ENCODE data around the gene VMP1. TPM values are rescaled to one million over a fixed set of nuclear protein-coding genes. Genes with fewer than 3 reads are reported as not detected.
"Not testable (repeated sequence)": the region's sequence is repeated elsewhere in the genome, so short reads cannot be mapped to it uniquely, and the experiment has no call there.

The VMP1 gene
- total RNA-seq, 1 experiment from 2014 or later, result 46.5 TPM

- Histone ChIP-seq H3K27me3 (no peaks in the 10 kb centered on the region), H3K36me3 (peaks cover 18% of the 10 kb centered on the region), H3K4me3 (no peak overlapping the region), H3K9me3 (replicated peaks) (no peaks in the 10 kb centered on the region), H3K4me1 (no peaks in the 10 kb centered on the region), H3K27ac (no peak overlapping the region; the same call in 1 of the 2 replicates)
- no peak for DNase-seq
Observed at GRCh38 chr17:59812139-59812538, 104.7 kb downstream of the VMP1 start.

- Histone ChIP-seq H3K9me3 (replicated peaks) (no peaks in the 10 kb centered on the region), H3K4me3 (no peak overlapping the region), H3K27ac (no peak overlapping the region), H3K27me3 (no peaks in the 10 kb centered on the region), H3K36me3 (peaks cover 18% of the 10 kb centered on the region), H3K4me1 (no peaks in the 10 kb centered on the region)
- DNase-seq, result no peak
Observed at GRCh38 chr17:59814276-59814675, 106.8 kb downstream of the VMP1 start.

DNA sequence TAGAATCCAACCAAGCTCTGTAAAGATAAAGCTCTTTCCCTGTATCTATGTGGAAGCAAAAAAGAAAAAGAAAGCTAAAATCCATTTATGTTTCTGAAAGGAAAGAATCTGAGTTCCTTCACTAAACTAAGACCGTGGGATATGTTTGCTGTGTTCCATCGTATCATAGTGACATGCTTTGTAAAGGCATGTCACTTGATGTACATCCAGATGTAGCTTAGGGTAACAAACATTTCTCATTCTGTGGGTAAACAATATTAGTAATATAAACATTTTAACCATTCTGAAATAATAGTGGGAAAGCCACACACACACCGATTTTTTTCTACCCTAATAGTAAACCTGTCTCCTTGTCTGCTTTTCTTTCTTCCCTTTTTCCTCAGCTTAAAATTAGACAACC lies 107.2 kb downstream of the VMP1 start:
- Histone ChIP-seq H3K4me1 (no peaks in the 10 kb centered on the region), H3K36me3 (peaks cover 18% of the 10 kb centered on the region), H3K27me3 (no peaks in the 10 kb centered on the region), H3K9me3 (replicated peaks) (no peaks in the 10 kb centered on the region), H3K4me3 (no peak overlapping the region), H3K27ac (no peak overlapping the region)
- no peak for DNase-seq

- DNase-seq, result no peak
- H3K27me3 ChIP-seq, result no peaks in the 10 kb centered on the region
- H3K36me3 ChIP-seq, result peaks cover 11% of the 10 kb centered on the region
- H3K27ac ChIP-seq, result no peak overlapping the region
- H3K4me1 ChIP-seq, result no peaks in the 10 kb centered on the region
- H3K4me3 ChIP-seq, result no peak overlapping the region
- H3K9me3 ChIP-seq (replicated peaks), result no peaks in the 10 kb centered on the region
Observed at GRCh38 chr17:59815965-59816364, 108.5 kb downstream of the VMP1 start.

DNA sequence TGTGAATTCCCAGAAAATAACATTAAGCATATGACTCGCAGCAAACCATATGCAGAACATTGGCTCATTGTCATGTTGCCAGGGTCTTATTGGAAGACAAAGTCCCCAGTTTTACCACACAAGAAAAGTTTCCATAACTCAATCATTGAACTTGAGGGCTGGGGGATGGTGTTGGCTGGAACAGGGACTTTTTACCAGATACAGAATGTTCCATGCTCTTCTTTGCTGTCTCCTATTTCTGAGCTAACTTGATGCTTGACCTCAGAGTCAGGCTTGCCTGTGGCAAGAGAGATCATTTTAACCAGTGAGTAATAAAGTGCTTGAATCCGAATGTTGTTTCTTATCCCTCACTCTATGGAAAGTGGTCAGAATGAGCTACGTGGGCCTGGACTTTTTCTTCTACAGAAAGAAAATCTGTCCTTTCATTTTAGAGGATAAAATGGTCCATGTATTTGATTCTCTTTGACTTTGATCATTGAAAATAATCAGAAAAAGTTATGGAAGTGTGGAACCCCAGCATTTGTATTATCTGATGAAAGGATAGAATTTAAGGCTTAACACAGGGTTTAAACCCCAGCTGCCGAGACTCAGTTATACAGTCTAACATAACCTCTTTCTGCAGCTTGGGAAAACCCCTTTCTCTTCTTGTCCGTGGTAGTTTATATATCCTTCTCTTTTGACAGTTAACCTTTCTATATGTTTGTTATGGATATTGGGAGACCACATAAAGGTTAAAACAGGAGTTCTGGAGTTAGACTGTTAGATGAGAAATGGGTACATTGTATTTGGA lies 118.3 kb downstream of the VMP1 start:
- DNase-seq, result no peak
- no peak overlapping the region for H3K4me3 ChIP-seq
- no peaks in the 10 kb centered on the region for H3K27me3 ChIP-seq
- no peak overlapping the region for H3K27ac ChIP-seq
- no peaks in the 10 kb centered on the region for H3K36me3 ChIP-seq
- H3K4me1 ChIP-seq, result peaks cover 13% of the 10 kb centered on the region
- no peaks in the 10 kb centered on the region for H3K9me3 ChIP-seq (replicated peaks)

GRCh38 chr17:59826706-59827453 lies 119.4 kb downstream of the VMP1 start:
- H3K4me1 ChIP-seq, result peaks cover 13% of the 10 kb centered on the region
- H3K27me3 ChIP-seq, result no peaks in the 10 kb centered on the region
- H3K4me3 ChIP-seq, result no peak overlapping the region
- H3K27ac ChIP-seq, result no peak overlapping the region
- no peak for DNase-seq
- no peaks in the 10 kb centered on the region for H3K9me3 ChIP-seq (replicated peaks)
- H3K36me3 ChIP-seq, result no peaks in the 10 kb centered on the region

DNA sequence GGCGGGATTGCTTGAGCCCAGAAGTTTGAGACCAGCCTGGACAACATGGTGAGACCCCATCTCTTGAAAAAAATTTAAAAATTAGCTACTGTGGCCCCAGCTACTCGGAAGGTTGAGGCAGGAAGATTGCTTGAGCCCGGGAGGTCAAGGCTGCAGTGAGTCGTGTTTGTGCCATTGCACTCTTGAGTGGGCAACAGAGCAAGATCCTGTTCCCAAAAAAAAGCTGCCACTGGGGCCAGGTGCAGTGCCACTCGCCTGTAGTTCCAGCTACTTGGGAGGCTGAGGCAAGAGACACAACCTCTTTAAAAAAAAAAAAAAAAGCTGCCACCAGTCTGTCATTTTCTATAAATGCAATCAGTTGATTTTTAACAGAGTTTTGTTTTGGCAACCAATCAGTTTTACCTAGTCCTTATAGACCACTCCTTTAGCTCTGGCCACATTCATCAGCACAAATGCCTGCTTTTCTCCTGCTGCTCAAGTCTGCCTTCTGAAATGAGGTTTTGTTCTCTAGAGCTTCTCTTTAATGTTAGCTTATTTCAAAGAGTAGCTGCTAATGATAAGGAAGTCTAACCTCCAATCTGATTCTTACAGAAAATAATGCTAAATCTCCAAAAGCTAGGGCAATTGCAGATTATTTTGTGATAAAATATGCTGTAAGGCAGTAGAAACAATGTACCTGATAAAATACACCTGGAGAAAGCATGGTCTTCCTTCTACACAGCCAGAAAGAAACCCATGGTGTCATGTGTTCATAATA lies 120.4 kb downstream of the VMP1 start:
- DNase-seq, result no peak
- Histone ChIP-seq H3K27me3 (no peaks in the 10 kb centered on the region), H3K9me3 (replicated peaks) (no peaks in the 10 kb centered on the region), H3K4me1 (peaks cover 13% of the 10 kb centered on the region), H3K36me3 (no peaks in the 10 kb centered on the region), H3K4me3 (no peak overlapping the region), H3K27ac (no peak overlapping the region)

DNA sequence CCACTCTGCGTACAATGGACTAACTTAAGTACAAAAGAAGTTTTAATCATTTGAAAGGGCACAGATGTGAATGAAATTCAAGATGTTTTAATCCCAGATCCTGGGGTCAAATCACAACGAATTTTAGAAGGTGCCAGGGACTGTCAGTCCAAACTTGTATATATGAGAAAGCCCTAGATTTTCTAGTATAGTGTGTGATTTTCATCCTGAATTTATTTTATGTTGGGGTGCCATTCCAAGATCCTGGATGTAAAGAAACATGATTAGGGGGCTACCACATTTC lies 121.0 kb downstream of the VMP1 start:
- Histone ChIP-seq H3K27ac (no peak overlapping the region), H3K36me3 (no peaks in the 10 kb centered on the region), H3K27me3 (no peaks in the 10 kb centered on the region), H3K4me1 (peaks cover 13% of the 10 kb centered on the region), H3K9me3 (replicated peaks) (no peaks in the 10 kb centered on the region), H3K4me3 (no peak overlapping the region)
- no peak for DNase-seq

DNA sequence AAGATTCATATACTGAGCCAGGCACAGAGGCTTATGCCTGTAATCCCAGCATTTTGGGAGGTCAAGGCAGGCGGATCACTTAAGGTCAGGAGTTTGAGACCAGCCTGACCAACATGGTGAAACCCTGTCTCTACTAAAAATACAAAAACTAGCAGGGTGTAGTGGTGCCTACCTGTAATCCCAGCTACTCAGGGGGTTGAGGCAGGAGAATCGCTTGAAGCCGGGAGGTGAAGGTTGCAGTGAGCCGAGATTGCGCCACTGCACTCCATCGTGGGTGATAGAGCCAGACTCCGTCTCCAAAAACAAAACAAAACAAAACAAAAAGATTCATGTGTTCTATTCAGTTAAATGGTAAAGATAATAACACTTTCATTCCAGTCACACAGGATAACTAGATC lies 121.4 kb downstream of the VMP1 start:
- not testable (repeated sequence) for H3K9me3 ChIP-seq (replicated peaks); DNase-seq; H3K36me3 ChIP-seq; H3K27me3 ChIP-seq; H3K4me3 ChIP-seq
- peaks cover 13% of the 10 kb centered on the region for H3K4me1 ChIP-seq
- 0 out of 2 replicates have a peak overlapping the region, but pooled peaks have one; percentile 1 for H3K27ac ChIP-seq

DNA sequence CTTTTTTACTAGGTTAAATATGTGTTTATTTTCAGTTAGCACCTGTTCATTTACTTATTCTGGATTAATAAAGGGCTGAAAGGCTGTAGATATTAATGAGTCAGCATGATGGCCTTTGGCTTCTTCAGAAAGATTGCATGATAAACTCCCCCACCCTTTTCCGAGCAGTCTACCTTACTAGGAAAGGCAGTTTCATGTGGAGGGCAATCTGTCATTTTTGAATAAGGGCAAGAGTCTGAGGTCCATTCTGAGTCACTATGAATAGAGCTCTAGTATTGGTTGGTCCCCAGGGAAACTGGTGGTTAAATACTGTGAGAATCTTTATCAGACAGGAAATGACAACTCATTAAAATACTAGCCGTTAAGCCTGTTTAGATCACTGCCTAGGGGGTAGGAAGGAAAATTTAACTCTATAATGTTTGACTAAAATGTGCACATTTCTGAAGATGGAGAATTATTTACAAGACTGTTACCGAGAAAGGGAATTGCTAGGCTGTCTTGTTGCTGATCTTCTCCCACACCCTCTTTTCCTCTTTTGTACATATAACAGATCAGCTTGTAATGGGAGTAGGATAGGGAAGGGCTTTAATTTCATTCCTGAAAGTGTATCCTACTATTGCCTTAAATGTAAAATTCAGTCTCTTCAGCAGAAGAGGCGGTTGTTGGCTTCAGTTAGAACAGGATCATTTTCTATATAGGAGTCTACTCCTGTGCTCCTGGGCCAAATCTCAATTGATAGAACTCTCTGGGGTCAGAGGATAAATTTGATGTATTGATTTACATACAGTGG lies 122.0 kb downstream of the VMP1 start:
- H3K27ac ChIP-seq, result peak overlapping the region; percentile 34
- H3K4me3 ChIP-seq, result no peak overlapping the region
- H3K9me3 ChIP-seq (replicated peaks), result no peaks in the 10 kb centered on the region
- no peaks in the 10 kb centered on the region for H3K36me3 ChIP-seq
- peaks cover 13% of the 10 kb centered on the region for H3K4me1 ChIP-seq
- peak; percentile 64 to 87 for DNase-seq
- no peaks in the 10 kb centered on the region for H3K27me3 ChIP-seq

GRCh38 chr17:59830007-59830630 lies 122.7 kb downstream of the VMP1 start:
- H3K27ac ChIP-seq, result peak overlapping the region; percentile 34
- no peak for DNase-seq
- no peaks in the 10 kb centered on the region for H3K36me3 ChIP-seq
- H3K4me3 ChIP-seq, result no peak overlapping the region
- peaks cover 13% of the 10 kb centered on the region for H3K4me1 ChIP-seq
- H3K9me3 ChIP-seq (replicated peaks), result no peaks in the 10 kb centered on the region
- H3K27me3 ChIP-seq, result no peaks in the 10 kb centered on the region

- Histone ChIP-seq H3K36me3 (no peaks in the 10 kb centered on the region), H3K27ac (no peak overlapping the region), H3K4me1 (peaks cover 13% of the 10 kb centered on the region), H3K4me3 (no peak overlapping the region), H3K27me3 (no peaks in the 10 kb centered on the region), H3K9me3 (replicated peaks) (no peaks in the 10 kb centered on the region)
- no peak for DNase-seq
Observed at GRCh38 chr17:59830846-59831486, 123.5 kb downstream of the VMP1 start.

- H3K4me1 ChIP-seq, result peaks cover 13% of the 10 kb centered on the region
Observed at GRCh38 chr17:59832883-59833379, 125.5 kb downstream of the VMP1 start.

More at GRCh38 chr17:59832883-59833379, 125.5 kb downstream of the VMP1 start:
- no peak for DNase-seq
- no peaks in the 10 kb centered on the region for H3K9me3 ChIP-seq (replicated peaks)
- H3K36me3 ChIP-seq, result no peaks in the 10 kb centered on the region
- no peak overlapping the region for H3K27ac ChIP-seq
- no peaks in the 10 kb centered on the region for H3K27me3 ChIP-seq
- no peak overlapping the region for H3K4me3 ChIP-seq
